ENCODE measurements around the gene LMF1. TPM values are rescaled to one million over a fixed set of nuclear protein-coding genes. Genes with fewer than 3 reads are reported as not detected.

The LMF1 gene
- total and polyA plus RNA-seq, 2 donors (not counting 1 experiment from before 2014, with no cell fraction given), result 36.4 to 63.2 TPM

DNA sequence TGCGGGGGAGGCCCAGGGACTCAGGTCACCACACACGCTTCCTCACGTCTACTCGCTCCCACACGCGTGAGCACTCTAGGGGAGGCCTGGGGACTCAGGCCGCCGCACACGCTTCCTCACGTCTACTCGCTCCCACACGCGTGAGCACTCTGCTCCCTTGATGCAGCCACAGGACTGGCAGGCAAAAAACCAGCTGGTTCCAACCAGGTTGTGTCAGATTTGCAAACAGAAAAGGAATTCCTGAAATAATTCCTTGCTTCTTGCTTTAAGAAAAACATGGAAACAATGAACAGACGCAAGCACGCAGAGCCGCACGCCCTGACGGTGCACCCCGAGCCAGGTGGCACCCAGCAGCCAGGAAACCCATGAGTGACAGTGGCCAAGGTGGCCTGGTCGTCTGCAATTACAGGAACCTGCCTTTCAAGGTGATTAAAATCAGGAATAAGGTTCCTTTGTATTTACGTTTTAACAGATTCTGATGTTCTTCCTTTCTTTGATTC is 37.9 kb downstream of the LMF1 start:
- Mint-ChIP-seq H3K4me1 (no peaks in the 10 kb centered on the region), H3K27me3 (no peaks in the 10 kb centered on the region), H3K4me3 (no peak overlapping the region), H3K9me3 (ENCODE audit: insufficient read depth) (no peaks in the 10 kb centered on the region), H3K27ac (no peak overlapping the region)
- Histone ChIP-seq H3K27ac (ENCODE audit: low read length in 2 of 2) (no peak overlapping the region), H3K27me3 (replicated peaks in 1 of 4; ENCODE audit: control extremely low read depth in 1 of 4, control insufficient read depth in 3 of 4, insufficient read depth in 4 of 4, low read length in 3 of 4) (no peaks in the 10 kb centered on the region), H3K4me3 (ENCODE audit: control extremely low read depth in 1 of 5, extremely low read depth in 1 of 5, insufficient read depth in 1 of 5, low read depth in 2 of 5, low read length in 4 of 5) (no peak overlapping the region), H4K20me1 (ENCODE audit: control insufficient read depth, insufficient read depth, low read length, poor library complexity, severe bottlenecking) (no peaks in the 10 kb centered on the region), H3K9ac (ENCODE audit: low read length) (no peak overlapping the region), H2AFZ (ENCODE audit: insufficient read depth, low read depth, low read length, poor library complexity, severe bottlenecking) (no peak overlapping the region), H3K79me2 (ENCODE audit: control insufficient read depth, insufficient read depth, low read length) (no peaks in the 10 kb centered on the region), H3K36me3 (replicated peaks in 1 of 2; ENCODE audit: control extremely low read depth in 1 of 2, control insufficient read depth in 1 of 2, extremely low read depth in 1 of 2, insufficient read depth in 2 of 2, low read length in 1 of 2) (peaks cover 0 to 7% of the 10 kb centered on the region in 2 experiments), H3K4me2 (replicated peaks; ENCODE audit: low read depth, low read length, poor library complexity, severe bottlenecking) (no peak overlapping the region), H3K9me3 (ENCODE audit: control extremely low read depth in 1 of 3, control insufficient read depth in 2 of 3, insufficient read depth in 1 of 3, low read length in 2 of 3) (no peaks in the 10 kb centered on the region), H3K4me1 (ENCODE audit: control insufficient read depth in 2 of 2, insufficient read depth in 2 of 2, low read length in 2 of 2) (no peaks in the 10 kb centered on the region)
- WGBS (ENCODE audit: insufficient coverage), result 96% methylated on average over 19 of the region's 21 CpGs
- DNase-seq, result no peak
- ChIA-PET POLR2A (no interaction called here), CTCF (no interaction called here)
- intact Hi-C loops (cut with micrococcal nuclease), result no loop called here
- ATAC-seq (ENCODE audit: low read depth), result no peak
- no peak for TF ChIP-seq EZH2 (IDR thresholded peaks at IDR 0.05; ENCODE audit: borderline replicate concordance, insufficient read depth, low read depth, low read length, poor library complexity, severe bottlenecking)
- TF ChIP-seq, protein P1, sequence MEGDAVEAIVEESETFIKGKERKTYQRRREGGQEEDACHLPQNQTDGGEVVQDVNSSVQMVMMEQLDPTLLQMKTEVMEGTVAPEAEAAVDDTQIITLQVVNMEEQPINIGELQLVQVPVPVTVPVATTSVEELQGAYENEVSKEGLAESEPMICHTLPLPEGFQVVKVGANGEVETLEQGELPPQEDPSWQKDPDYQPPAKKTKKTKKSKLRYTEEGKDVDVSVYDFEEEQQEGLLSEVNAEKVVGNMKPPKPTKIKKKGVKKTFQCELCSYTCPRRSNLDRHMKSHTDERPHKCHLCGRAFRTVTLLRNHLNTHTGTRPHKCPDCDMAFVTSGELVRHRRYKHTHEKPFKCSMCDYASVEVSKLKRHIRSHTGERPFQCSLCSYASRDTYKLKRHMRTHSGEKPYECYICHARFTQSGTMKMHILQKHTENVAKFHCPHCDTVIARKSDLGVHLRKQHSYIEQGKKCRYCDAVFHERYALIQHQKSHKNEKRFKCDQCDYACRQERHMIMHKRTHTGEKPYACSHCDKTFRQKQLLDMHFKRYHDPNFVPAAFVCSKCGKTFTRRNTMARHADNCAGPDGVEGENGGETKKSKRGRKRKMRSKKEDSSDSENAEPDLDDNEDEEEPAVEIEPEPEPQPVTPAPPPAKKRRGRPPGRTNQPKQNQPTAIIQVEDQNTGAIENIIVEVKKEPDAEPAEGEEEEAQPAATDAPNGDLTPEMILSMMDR (IDR thresholded peaks at IDR 0.05), result no peak

DNA sequence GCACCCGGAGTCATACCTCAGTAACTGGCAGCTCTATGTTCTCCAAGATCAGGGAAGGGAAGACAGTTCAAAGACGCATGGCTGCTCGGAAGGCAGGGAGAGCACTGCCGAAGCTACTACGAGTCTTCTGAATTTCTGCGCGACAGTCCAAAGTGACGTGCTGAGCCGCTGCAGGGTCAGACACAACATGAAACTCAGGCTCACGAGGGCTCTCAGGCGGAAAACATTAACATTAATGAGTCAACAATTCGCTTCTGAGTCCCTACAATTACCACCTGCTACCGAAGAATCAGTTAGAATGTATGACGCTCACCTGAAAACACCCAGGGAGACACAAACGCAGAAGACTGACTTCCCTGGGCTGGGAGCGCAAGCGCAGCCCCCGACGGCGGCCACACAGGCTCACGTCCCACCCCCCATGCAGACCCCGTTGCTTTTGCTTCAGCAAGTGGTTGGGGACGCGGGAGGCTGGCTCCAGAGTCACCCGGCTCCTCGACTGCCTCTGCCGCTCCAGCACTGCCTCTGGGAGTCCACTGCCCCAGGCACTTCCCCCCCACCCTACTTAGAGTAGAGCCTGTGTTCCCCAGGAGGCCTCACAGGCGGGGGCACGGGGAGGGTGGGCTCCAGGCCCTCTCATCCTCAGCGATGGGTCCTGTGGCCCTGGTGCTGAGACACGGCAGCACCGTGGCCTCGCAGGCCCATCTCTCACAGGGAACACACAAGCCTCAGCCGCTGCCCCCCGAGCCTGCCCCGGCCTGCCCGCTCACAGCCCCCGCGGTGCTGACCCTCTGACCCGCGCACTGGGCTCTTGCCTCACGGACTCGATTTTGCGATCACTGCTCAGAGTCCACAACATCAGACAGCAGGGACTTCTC is 38.9 kb downstream of the LMF1 start:
- H3K27me3 Mint-ChIP-seq, result no peaks in the 10 kb centered on the region

More for the DNA sequence above, 38.9 kb downstream of the LMF1 start:
- Histone ChIP-seq H3K9ac (ENCODE audit: low read length) (no peak overlapping the region), H2AFZ (ENCODE audit: insufficient read depth, low read depth, low read length, poor library complexity, severe bottlenecking) (no peak overlapping the region), H3K27ac (ENCODE audit: low read length in 2 of 2) (no peak overlapping the region), H3K4me2 (replicated peaks; ENCODE audit: low read depth, low read length, poor library complexity, severe bottlenecking) (no peak overlapping the region), H3K4me3 (ENCODE audit: control extremely low read depth in 1 of 5, extremely low read depth in 1 of 5, insufficient read depth in 1 of 5, low read depth in 2 of 5, low read length in 4 of 5) (no peak overlapping the region), H3K79me2 (ENCODE audit: control insufficient read depth, insufficient read depth, low read length) (no peaks in the 10 kb centered on the region), H3K27me3 (replicated peaks in 1 of 4; ENCODE audit: control extremely low read depth in 1 of 4, control insufficient read depth in 3 of 4, insufficient read depth in 4 of 4, low read length in 3 of 4) (no peaks in the 10 kb centered on the region), H4K20me1 (ENCODE audit: control insufficient read depth, insufficient read depth, low read length, poor library complexity, severe bottlenecking) (no peaks in the 10 kb centered on the region), H3K4me1 (ENCODE audit: control insufficient read depth in 2 of 2, insufficient read depth in 2 of 2, low read length in 2 of 2) (no peaks in the 10 kb centered on the region), H3K9me3 (ENCODE audit: control extremely low read depth in 1 of 3, control insufficient read depth in 2 of 3, insufficient read depth in 1 of 3, low read length in 2 of 3) (peaks cover 0 to 10% (median 0%) of the 10 kb centered on the region in 3 donors), H3K36me3 (replicated peaks in 1 of 2; ENCODE audit: control extremely low read depth in 1 of 2, control insufficient read depth in 1 of 2, extremely low read depth in 1 of 2, insufficient read depth in 2 of 2, low read length in 1 of 2) (peaks cover 0 to 11% of the 10 kb centered on the region in 2 experiments)
- no peak overlapping the region for H3K4me3 Mint-ChIP-seq
- no peaks in the 10 kb centered on the region for H3K9me3 Mint-ChIP-seq (ENCODE audit: insufficient read depth)
- DNase-seq, result no peak
- no peak overlapping the region for H3K27ac Mint-ChIP-seq
- intact Hi-C loops (cut with micrococcal nuclease), result no loop called here
- 94% methylated on average over 42 of the region's 44 CpGs for WGBS (ENCODE audit: insufficient coverage)
- ChIA-PET CTCF (no interaction called here), POLR2A (no interaction called here)
- TF ChIP-seq EZH2 (IDR thresholded peaks at IDR 0.05; ENCODE audit: borderline replicate concordance, insufficient read depth, low read depth, low read length, poor library complexity, severe bottlenecking), result no peak
- TF ChIP-seq, protein P1 (IDR thresholded peaks at IDR 0.05), result no peak
- H3K4me1 Mint-ChIP-seq, result no peaks in the 10 kb centered on the region
- no peak for ATAC-seq (ENCODE audit: low read depth)

Data from B cell (primary cell).